ENCODE data around the gene SLC7A1. TPM values are rescaled to one million over a fixed set of nuclear protein-coding genes. Genes with fewer than 3 reads are reported as not detected.

The SLC7A1 gene
- total and polyA plus RNA-seq, 2 of the 8 experiments (the other 6 are each of a cell fraction or from before 2014, with no cell fraction given) = 26.8 to 114 TPM

- TF ChIP-seq CHD7 (IDR thresholded peaks at IDR 0.05; ENCODE audit: insufficient replicate concordance, low read length) = no peak
- no peak for TF ChIP-seq RXRA (IDR thresholded peaks at IDR 0.05; ENCODE audit: insufficient read depth, low read depth, low read length)
- no peak for TF ChIP-seq CHD2 (IDR thresholded peaks at IDR 0.05; ENCODE audit: low read length)
- TF ChIP-seq RAD21 (IDR thresholded peaks at IDR 0.05 in 1 of 2, conservative IDR thresholded peaks at IDR 0.05 in 1 of 2; ENCODE audit: low read depth in 2 of 2, low read length in 2 of 2) = no peak
- no peak for TF ChIP-seq SIN3A (conservative IDR thresholded peaks at IDR 0.05 in 1 of 2, IDR thresholded peaks at IDR 0.05 in 1 of 2; ENCODE audit: low read depth in 1 of 2, low read length in 2 of 2)
- no peak for TF ChIP-seq YY1 (IDR thresholded peaks at IDR 0.05; ENCODE audit: low read depth, low read length)
- no peak for TF ChIP-seq PHF8 (conservative IDR thresholded peaks at IDR 0.05; ENCODE audit: low read depth, low read length)
- TF ChIP-seq CHD1 (IDR thresholded peaks at IDR 0.05; ENCODE audit: low read depth, low read length) = no peak
- TF ChIP-seq POU5F1 (IDR thresholded peaks at IDR 0.05; ENCODE audit: low read depth, low read length) = no peak
- TF ChIP-seq RBBP5 (IDR thresholded peaks at IDR 0.05; ENCODE audit: borderline replicate concordance, low read depth, low read length) = no peak
Measured at GRCh38 chr13:29624997-29625396, 29.5 kb upstream of the SLC7A1 start (continued).

Data from H1 (cell line).